PFSK-1 (cell line): ENCODE data around the gene FGD4.

ENCODE experiments used
- POLR2AphosphoS5 ChIP-seq: IDR thresholded peaks from 2 replicates; pipeline ENCODE4 v1.6.1; 2012; ENCODE audit warnings: low read depth, mild to moderate bottlenecking, control low read depth, low read length, moderate library complexity
- REST ChIP-seq, 2 experiments: IDR thresholded peaks; 2 replicates each; pipeline versions ENCODE4 v1.6.1 to v1.8.0; 2011 to 2012; ENCODE audit warnings: low read depth in 2 of 2, low read length in 2 of 2, control low read depth in 1 of 2, inconsistent platforms in 1 of 2, mild to moderate bottlenecking in 1 of 2, moderate library complexity in 1 of 2; ENCODE audit not compliant: insufficient read depth in 1 of 2
- TAF1 ChIP-seq: IDR thresholded peaks from 2 replicates; pipeline ENCODE4 v1.6.1; 2012; ENCODE audit warnings: low read length, control low read depth, borderline replicate concordance; ENCODE audit not compliant: insufficient read depth

GRCh38 chr12:32542428-32543229 lies 143.3 kb downstream of the FGD4 start:
- no peak for TF ChIP-seq POLR2AphosphoS5
- no peak for TF ChIP-seq TAF1
- TF ChIP-seq REST (IDR thresholded peaks at IDR 0.05; ENCODE audit: insufficient read depth in 1 of 2, low read depth in 2 of 2, low read length in 2 of 2), result no peak
